T-helper 22 cell (primary cell): ENCODE results near the gene ITGAE.
"Not testable (repeated sequence)": the region's sequence is repeated elsewhere in the genome, so short reads cannot be mapped to it uniquely, and the experiment has no call there.

Experiments used
- DNase-seq: peaks from one replicate; pipeline ENCODE4 v3.0.0-alpha.2; 2020; ENCODE audit warnings: low read depth

ITGAE gene

GRCh38 chr17:3729881-3730280 is 71.1 kb downstream of the ITGAE start:
- DNase-seq, result no peak

- not testable (repeated sequence) for DNase-seq
These were observed 72.9 kb downstream of the ITGAE start for GRCh38 chr17:3728099-3728498.

- DNase-seq, result no peak
These were observed 73.9 kb downstream of the ITGAE start for GRCh38 chr17:3727041-3727440.

GRCh38 chr17:3724378-3725077 is 76.5 kb downstream of the ITGAE start:
- no peak for DNase-seq

- peak; percentile 82 for DNase-seq
These were observed 77.2 kb downstream of the ITGAE start, which contains the start of gene HASPIN for GRCh38 chr17:3723556-3724377. TSS of gene HASPIN (plus strand) at chr17:3723903. CDS start at chr17:3723936, 33 bp downstream.

GRCh38 chr17:3723188-3723555 is 77.8 kb downstream of the ITGAE start:
- no peak for DNase-seq

- no peak for DNase-seq
These were observed 78.3 kb downstream of the ITGAE start for GRCh38 chr17:3722716-3723115.

GRCh38 chr17:3719265-3719664 is 81.7 kb downstream of the ITGAE start:
- DNase-seq, result no peak

GRCh38 chr17:3718201-3718600 is 82.8 kb downstream of the ITGAE start:
- no peak for DNase-seq

- DNase-seq, result no peak
These were observed 85.7 kb downstream of the ITGAE start for GRCh38 chr17:3715296-3715695.

- no peak for DNase-seq
These were observed 88.1 kb downstream of the ITGAE start for GRCh38 chr17:3712811-3713463.

GRCh38 chr17:3710951-3711383 is 90.0 kb downstream of the ITGAE start:
- DNase-seq, result peak; percentile 65

- no peak for DNase-seq
These were observed 92.6 kb downstream of the ITGAE start for GRCh38 chr17:3708366-3708765.

- not testable (repeated sequence) for DNase-seq
These were observed 95.3 kb downstream of the ITGAE start for GRCh38 chr17:3705718-3705984.

- no peak for DNase-seq
These were observed 95.9 kb downstream of the ITGAE start for GRCh38 chr17:3704931-3705717.

- not testable (repeated sequence) for DNase-seq
These were observed 98.9 kb downstream of the ITGAE start for GRCh38 chr17:3702041-3702539.

- DNase-seq, result no peak
These were observed 101.0 kb downstream of the ITGAE start for GRCh38 chr17:3699951-3700350.

GRCh38 chr17:3698139-3698538 is 102.8 kb downstream of the ITGAE start:
- no peak for DNase-seq

- no peak for DNase-seq
These were observed 103.9 kb downstream of the ITGAE start for GRCh38 chr17:3697103-3697476.

GRCh38 chr17:3695723-3696411 is 105.1 kb downstream of the ITGAE start, which contains the start of gene P2RX5:
TSS of gene P2RX5 (minus strand) at chr17:3696155. CDS start at chr17:3696005, 150 bp downstream.
- DNase-seq, result no peak

- DNase-seq, result no peak
These were observed 105.8 kb downstream of the ITGAE start for GRCh38 chr17:3695129-3695722.
